Vagina (tissue), 2 donors: ENCODE measurements around the gene INPP5F. TPM values are rescaled to one million over a fixed set of nuclear protein-coding genes. Genes with fewer than 3 reads are reported as not detected.

ENCODE experiments used
- DNase-seq, 2 donors: peaks; one replicate each; pipeline ENCODE4 v3.0.0-alpha.2; 2017; ENCODE audit errors: extremely low spot score in 2 of 2
- H3K27ac ChIP-seq: fragments of 200-600 bp; sonication (generic); one replicate; pipeline ENCODE4 v1.5.1; 2019
- H3K27me3 ChIP-seq: fragments of 200-600 bp; sonication (generic); one replicate; pipeline ENCODE4 v1.5.1; 2019
- H3K36me3 ChIP-seq, 2 donors: fragments of 200-600 bp; sonication (generic); one replicate each; pipeline ENCODE4 v1.5.1; 2017 to 2019
- H3K4me1 ChIP-seq: fragments of 200-600 bp; sonication (generic); one replicate; pipeline ENCODE4 v1.5.1; 2019
- H3K4me3 ChIP-seq, 2 donors: fragments of 200-600 bp; sonication (generic); 1 replicate in 1 of 2; 2 replicates in 1 of 2; pipeline ENCODE4 v1.5.1; 2016 to 2019
- H3K9me3 ChIP-seq: fragments of 200-600 bp; sonication (generic); one replicate; pipeline ENCODE4 v1.5.1; 2019
- POLR2A ChIP-seq, 2 donors: fragments of 450-650 bp; IDR thresholded peaks; one replicate each; pipeline ENCODE4 v1.6.1; 2017; ENCODE audit warnings: antibody characterized with exemption in 2 of 2, mild to moderate bottlenecking in 2 of 2, moderate library complexity in 2 of 2
- POLR2AphosphoS5 ChIP-seq, 2 donors: sonication (generic); formaldehyde crosslinking; IDR thresholded peaks; one replicate each; pipeline ENCODE4 v1.9.0; 2017; ENCODE audit warnings: antibody characterized with exemption in 2 of 2, mild to moderate bottlenecking in 2 of 2, low read depth in 1 of 2; ENCODE audit not compliant: insufficient read depth in 1 of 2
- intact Hi-C: fragments of 100-400 bp; cut with DNase I; formaldehyde crosslinking; loops from one replicate; pipeline ENCODE4 v1.15.1; 2023
- total RNA-seq: library from RNA; depleted of rRNA; stranded (reverse); fragments of >200 nt; gene quantifications from one replicate; pipeline ENCODE4 v1.2.3, GENCODE V29; 2016
- TF ChIP-seq, protein P1 (sequence below), 3 experiments: fragments of 450-650 bp in 2 of 3; fragments of 200-600 bp in 1 of 3; sonication (generic) in 1 of 3; IDR thresholded peaks; one replicate each; pipeline ENCODE4 v1.5.1; 2017 to 2019; ENCODE audit warnings: antibody characterized with exemption in 3 of 3, mild to moderate bottlenecking in 2 of 3, moderate library complexity in 2 of 3

The INPP5F gene
- total RNA-seq, 1 donor from 2014 or later = 18.4 TPM

GRCh38 chr10:119689016-119689580 lies 36.8 kb upstream of the INPP5F start:
- no peak overlapping the region for H3K4me3 ChIP-seq
- no peaks in the 10 kb centered on the region for H3K27me3 ChIP-seq
- intact Hi-C loops = no loop called here
- H3K36me3 ChIP-seq = no peaks in the 10 kb centered on the region
- H3K9me3 ChIP-seq = no peaks in the 10 kb centered on the region
- DNase-seq = no peak
- peaks cover 17% of the 10 kb centered on the region for H3K4me1 ChIP-seq
- TF ChIP-seq POLR2AphosphoS5 (IDR thresholded peaks at IDR 0.05; ENCODE audit: insufficient read depth in 1 of 2, low read depth in 1 of 2) (no peak), POLR2A (IDR thresholded peaks at IDR 0.05) (no peak)
- TF ChIP-seq, protein P1, sequence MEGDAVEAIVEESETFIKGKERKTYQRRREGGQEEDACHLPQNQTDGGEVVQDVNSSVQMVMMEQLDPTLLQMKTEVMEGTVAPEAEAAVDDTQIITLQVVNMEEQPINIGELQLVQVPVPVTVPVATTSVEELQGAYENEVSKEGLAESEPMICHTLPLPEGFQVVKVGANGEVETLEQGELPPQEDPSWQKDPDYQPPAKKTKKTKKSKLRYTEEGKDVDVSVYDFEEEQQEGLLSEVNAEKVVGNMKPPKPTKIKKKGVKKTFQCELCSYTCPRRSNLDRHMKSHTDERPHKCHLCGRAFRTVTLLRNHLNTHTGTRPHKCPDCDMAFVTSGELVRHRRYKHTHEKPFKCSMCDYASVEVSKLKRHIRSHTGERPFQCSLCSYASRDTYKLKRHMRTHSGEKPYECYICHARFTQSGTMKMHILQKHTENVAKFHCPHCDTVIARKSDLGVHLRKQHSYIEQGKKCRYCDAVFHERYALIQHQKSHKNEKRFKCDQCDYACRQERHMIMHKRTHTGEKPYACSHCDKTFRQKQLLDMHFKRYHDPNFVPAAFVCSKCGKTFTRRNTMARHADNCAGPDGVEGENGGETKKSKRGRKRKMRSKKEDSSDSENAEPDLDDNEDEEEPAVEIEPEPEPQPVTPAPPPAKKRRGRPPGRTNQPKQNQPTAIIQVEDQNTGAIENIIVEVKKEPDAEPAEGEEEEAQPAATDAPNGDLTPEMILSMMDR (IDR thresholded peaks at IDR 0.05) = no peak
- H3K27ac ChIP-seq = no peak overlapping the region

DNA sequence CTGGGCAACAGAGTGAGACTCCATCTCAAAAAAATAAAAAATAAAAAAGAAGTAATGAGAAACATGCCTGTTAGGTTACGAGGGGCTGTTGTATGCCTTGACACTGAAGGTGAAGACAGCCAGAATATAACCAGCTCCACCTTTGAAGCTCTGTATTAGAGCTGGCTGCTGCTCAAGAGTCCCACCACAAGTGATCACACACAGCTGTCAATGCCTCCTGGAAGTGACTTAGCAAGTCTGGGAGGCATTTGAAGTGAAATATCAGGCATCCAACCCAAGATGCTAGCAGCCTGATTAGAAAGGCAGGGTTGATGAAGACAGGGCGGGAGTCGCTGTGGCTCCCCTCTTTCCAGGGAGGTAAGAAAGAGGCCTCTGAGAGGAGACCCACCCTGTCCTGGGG lies 34.1 kb upstream of the INPP5F start:
- DNase-seq = no peak
- H3K4me1 ChIP-seq = peaks cover 16% of the 10 kb centered on the region
- no peak overlapping the region for H3K27ac ChIP-seq
- H3K9me3 ChIP-seq = no peaks in the 10 kb centered on the region
- H3K36me3 ChIP-seq = no peaks in the 10 kb centered on the region
- no peaks in the 10 kb centered on the region for H3K27me3 ChIP-seq
- H3K4me3 ChIP-seq = no peak overlapping the region
- TF ChIP-seq POLR2AphosphoS5 (IDR thresholded peaks at IDR 0.05; ENCODE audit: insufficient read depth in 1 of 2, low read depth in 1 of 2) (no peak), POLR2A (IDR thresholded peaks at IDR 0.05) (no peak)
- TF ChIP-seq, protein P1 (IDR thresholded peaks at IDR 0.05) = no peak
- intact Hi-C loops = no loop called here

GRCh38 chr10:119693262-119693957 lies 32.4 kb upstream of the INPP5F start:
- Histone ChIP-seq H3K4me1 (no peaks in the 10 kb centered on the region), H3K27me3 (no peaks in the 10 kb centered on the region), H3K36me3 (no peaks in the 10 kb centered on the region), H3K27ac (no peak overlapping the region), H3K9me3 (no peaks in the 10 kb centered on the region), H3K4me3 (no peak overlapping the region)
- TF ChIP-seq, protein P1 (IDR thresholded peaks at IDR 0.05) = no peak
- TF ChIP-seq POLR2A (IDR thresholded peaks at IDR 0.05) (no peak), POLR2AphosphoS5 (IDR thresholded peaks at IDR 0.05; ENCODE audit: insufficient read depth in 1 of 2, low read depth in 1 of 2) (no peak)
- intact Hi-C loops = no loop called here
- no peak for DNase-seq

- H3K27ac ChIP-seq = no peak overlapping the region
- H3K9me3 ChIP-seq = no peaks in the 10 kb centered on the region
- no peak overlapping the region for H3K4me3 ChIP-seq
- H3K27me3 ChIP-seq = no peaks in the 10 kb centered on the region
- no peak for DNase-seq
- no peaks in the 10 kb centered on the region for H3K4me1 ChIP-seq
- H3K36me3 ChIP-seq = no peaks in the 10 kb centered on the region
- intact Hi-C loops = no loop called here
- TF ChIP-seq, protein P1 (IDR thresholded peaks at IDR 0.05) = no peak
- TF ChIP-seq POLR2A (IDR thresholded peaks at IDR 0.05) (no peak), POLR2AphosphoS5 (IDR thresholded peaks at IDR 0.05; ENCODE audit: insufficient read depth in 1 of 2, low read depth in 1 of 2) (no peak)
Observed at GRCh38 chr10:119694608-119695007, 31.2 kb upstream of the INPP5F start.

GRCh38 chr10:119700321-119700954 lies 25.4 kb upstream of the INPP5F start:
- intact Hi-C loops = no loop called here
- no peak for DNase-seq
- H3K9me3 ChIP-seq = no peaks in the 10 kb centered on the region
- H3K36me3 ChIP-seq = no peaks in the 10 kb centered on the region
- no peak overlapping the region for H3K27ac ChIP-seq
- H3K4me1 ChIP-seq = no peaks in the 10 kb centered on the region
- H3K4me3 ChIP-seq = no peak overlapping the region
- no peaks in the 10 kb centered on the region for H3K27me3 ChIP-seq
- TF ChIP-seq POLR2A (IDR thresholded peaks at IDR 0.05) (no peak), POLR2AphosphoS5 (IDR thresholded peaks at IDR 0.05; ENCODE audit: insufficient read depth in 1 of 2, low read depth in 1 of 2) (no peak)
- TF ChIP-seq, protein P1 (IDR thresholded peaks at IDR 0.05) = no peak
